ENCODE data around the gene BTNL8. TPM values are rescaled to one million over a fixed set of nuclear protein-coding genes. Genes with fewer than 3 reads are reported as not detected.

Gene BTNL8
- polyA plus RNA-seq, 1 experiment: not detected

- ChIA-PET CTCF (interaction anchor here (1.0 kb wide), 1 partner anchor 11 kb away, joined by 3 read pairs; no protein-coding TSS in a partner anchor), POLR2A (no interaction called here)
- Histone ChIP-seq H3K36me3 (ENCODE audit: control insufficient read depth, insufficient read depth, low read length) (no peaks in the 10 kb centered on the region), H3K4me3 (ENCODE audit: low read depth, low read length) (no peak overlapping the region), H3K27me3 (ENCODE audit: control insufficient read depth, insufficient read depth, low read length) (no peaks in the 10 kb centered on the region)
- no peak for DNase-seq (ENCODE audit: low read depth)
- TF ChIP-seq CTCF (IDR thresholded peaks at IDR 0.05; ENCODE audit: insufficient read depth, low read depth, low read length): no peak
Observed at GRCh38 chr5:180975338-180975737, 76.4 kb downstream of the BTNL8 start.

- CTCF ChIA-PET: interaction anchor here (1.0 kb wide), 1 partner anchor 12 kb away, joined by 3 read pairs; no protein-coding TSS in a partner anchor
- POLR2A ChIA-PET: no interaction called here
- no peaks in the 10 kb centered on the region for H3K27me3 ChIP-seq (ENCODE audit: control insufficient read depth, insufficient read depth, low read length)
- TF ChIP-seq CTCF (IDR thresholded peaks at IDR 0.05; ENCODE audit: insufficient read depth, low read depth, low read length): no peak
- DNase-seq (ENCODE audit: low read depth): no peak
- H3K36me3 ChIP-seq (ENCODE audit: control insufficient read depth, insufficient read depth, low read length): no peaks in the 10 kb centered on the region
- no peak overlapping the region for H3K4me3 ChIP-seq (ENCODE audit: low read depth, low read length)
Observed at GRCh38 chr5:180976518-180976917, 77.6 kb downstream of the BTNL8 start.

- no peak for TF ChIP-seq CTCF (IDR thresholded peaks at IDR 0.05; ENCODE audit: insufficient read depth, low read depth, low read length)
- no peaks in the 10 kb centered on the region for H3K27me3 ChIP-seq (ENCODE audit: control insufficient read depth, insufficient read depth, low read length)
- no peaks in the 10 kb centered on the region for H3K36me3 ChIP-seq (ENCODE audit: control insufficient read depth, insufficient read depth, low read length)
- no peak for DNase-seq (ENCODE audit: low read depth)
- POLR2A ChIA-PET: no interaction called here
- no peak overlapping the region for H3K4me3 ChIP-seq (ENCODE audit: low read depth, low read length)
- CTCF ChIA-PET: no interaction called here
Observed at GRCh38 chr5:180977852-180978251, 78.9 kb downstream of the BTNL8 start.

- POLR2A ChIA-PET: no interaction called here
- H3K4me3 ChIP-seq (ENCODE audit: low read depth, low read length): no peak overlapping the region
- no peak for TF ChIP-seq CTCF (IDR thresholded peaks at IDR 0.05; ENCODE audit: insufficient read depth, low read depth, low read length)
- H3K36me3 ChIP-seq (ENCODE audit: control insufficient read depth, insufficient read depth, low read length): no peaks in the 10 kb centered on the region
- DNase-seq (ENCODE audit: low read depth): no peak
- CTCF ChIA-PET: no interaction called here
- H3K27me3 ChIP-seq (ENCODE audit: control insufficient read depth, insufficient read depth, low read length): no peaks in the 10 kb centered on the region
Observed at GRCh38 chr5:180982008-180982741, 83.2 kb downstream of the BTNL8 start.

- CTCF ChIA-PET: no interaction called here
- POLR2A ChIA-PET: no interaction called here
- Histone ChIP-seq H3K36me3 (ENCODE audit: control insufficient read depth, insufficient read depth, low read length) (no peaks in the 10 kb centered on the region), H3K27me3 (ENCODE audit: control insufficient read depth, insufficient read depth, low read length) (no peaks in the 10 kb centered on the region), H3K4me3 (ENCODE audit: low read depth, low read length) (no peak overlapping the region)
- DNase-seq (ENCODE audit: low read depth): no peak
- TF ChIP-seq CTCF (IDR thresholded peaks at IDR 0.05; ENCODE audit: insufficient read depth, low read depth, low read length): no peak
Observed at GRCh38 chr5:180988016-180988415, 89.1 kb downstream of the BTNL8 start.

All from BJ (cell line).